Trophoblast cell (in vitro differentiated cells and primary cell): Measurements from ENCODE around the gene LRP3.

Source experiments
- DNase-seq, 2 donors: peaks; one replicate each; pipeline ENCODE4 v3.0.0-alpha.2; 2016
- H2AFZ ChIP-seq: 2 replicates; pipeline ENCODE4 v1.6.1; 2013; ENCODE audit warnings: low read length, moderate library complexity, mild to moderate bottlenecking; ENCODE audit not compliant: insufficient read depth, poor library complexity
- H2AK5ac ChIP-seq: 2 replicates; pipeline ENCODE4 v1.6.1; 2013; ENCODE audit warnings: mild to moderate bottlenecking, low read length
- H2BK120ac ChIP-seq: 2 replicates; pipeline ENCODE4 v1.6.1; 2013; ENCODE audit warnings: low read length, mild to moderate bottlenecking, moderate library complexity; ENCODE audit not compliant: insufficient read depth, poor library complexity
- H2BK12ac ChIP-seq: 2 replicates; pipeline ENCODE4 v1.6.1; 2013; ENCODE audit warnings: mild to moderate bottlenecking, low read length, moderate library complexity
- H2BK5ac ChIP-seq: 2 replicates; pipeline ENCODE4 v1.6.1; 2013; ENCODE audit warnings: low read length, low read depth, moderate library complexity, mild to moderate bottlenecking; ENCODE audit not compliant: poor library complexity
- H3K14ac ChIP-seq: 2 replicates; pipeline ENCODE4 v1.6.1; 2013; ENCODE audit warnings: mild to moderate bottlenecking, low read length
- H3K18ac ChIP-seq: 2 replicates; pipeline ENCODE4 v1.6.1; 2013; ENCODE audit warnings: mild to moderate bottlenecking, low read length
- H3K23ac ChIP-seq: 2 replicates; pipeline ENCODE4 v1.6.1; 2013; ENCODE audit warnings: low read length
- H3K27ac ChIP-seq: 2 replicates; pipeline ENCODE4 v1.5.1; 2013; ENCODE audit warnings: low read depth, mild to moderate bottlenecking, inconsistent platforms, low read length, moderate library complexity
- H3K27me3 ChIP-seq: 2 replicates; pipeline ENCODE4 v1.6.1; 2013; ENCODE audit warnings: inconsistent platforms, mild to moderate bottlenecking, low read length, moderate library complexity; ENCODE audit not compliant: insufficient read depth
- H3K36me3 ChIP-seq, 2 experiments: 1 replicate in 1 of 2; 2 replicates in 1 of 2; pipeline ENCODE4 v1.6.1; 2013; ENCODE audit warnings: low read length in 2 of 2, mild to moderate bottlenecking in 2 of 2, moderate library complexity in 1 of 2; ENCODE audit not compliant: insufficient read depth in 2 of 2, control insufficient read depth in 1 of 2
- H3K4ac ChIP-seq: 2 replicates; pipeline ENCODE4 v1.6.1; 2013; ENCODE audit warnings: low read depth, mild to moderate bottlenecking, low read length, moderate library complexity
- H3K4me1 ChIP-seq, 2 experiments: 1 replicate in 1 of 2; 2 replicates in 1 of 2; pipeline ENCODE4 v1.6.1; 2013; ENCODE audit warnings: low read length in 2 of 2, mild to moderate bottlenecking in 2 of 2, moderate library complexity in 1 of 2; ENCODE audit not compliant: insufficient read depth in 2 of 2, control insufficient read depth in 1 of 2
- H3K4me2 ChIP-seq: 2 replicates; pipeline ENCODE4 v1.6.1; 2013; ENCODE audit warnings: inconsistent platforms, mild to moderate bottlenecking, low read length, moderate library complexity
- H3K4me3 ChIP-seq: 2 replicates; pipeline ENCODE4 v1.5.1; 2013; ENCODE audit warnings: mild to moderate bottlenecking, low read depth, low read length, inconsistent platforms
- H3K79me1 ChIP-seq: one replicate; pipeline ENCODE4 v1.6.1; 2013; ENCODE audit warnings: low read length
- H3K79me2 ChIP-seq: 2 replicates; pipeline ENCODE4 v1.6.1; 2013; ENCODE audit warnings: low read length, mild to moderate bottlenecking; ENCODE audit not compliant: control insufficient read depth, insufficient read depth, poor library complexity
- H3K9ac ChIP-seq: 2 replicates; pipeline ENCODE4 v1.6.1; 2013; ENCODE audit warnings: mild to moderate bottlenecking, low read length
- H3K9me3 ChIP-seq: 2 replicates; pipeline ENCODE4 v1.6.1; 2013; ENCODE audit warnings: low read depth, mild to moderate bottlenecking, control low read depth, inconsistent platforms, low read length; ENCODE audit not compliant: insufficient read depth
- H4K12ac ChIP-seq: 2 replicates; pipeline ENCODE4 v1.6.1; 2013; ENCODE audit warnings: low read depth, mild to moderate bottlenecking, low read length, moderate library complexity
- H4K8ac ChIP-seq: 2 replicates; pipeline ENCODE4 v1.6.1; 2013; ENCODE audit warnings: low read depth, mild to moderate bottlenecking, low read length, moderate library complexity
- H4K91ac ChIP-seq: one replicate; pipeline ENCODE4 v1.6.1; 2013; ENCODE audit warnings: low read depth, mild to moderate bottlenecking, low read length, moderate library complexity
- WGBS: extraction: QIAGEN DNeasy Blood & Tissue Kit; methylation state at CpG from one replicate; pipeline ENCODE4 v1.1.7; 2013; ENCODE audit warnings: missing lambda C conversion rate; ENCODE audit not compliant: insufficient read length, insufficient coverage; ENCODE audit errors: extremely low coverage; 5-methylcytosine and 5-hydroxymethylcytosine counted together

Gene LRP3

DNA sequence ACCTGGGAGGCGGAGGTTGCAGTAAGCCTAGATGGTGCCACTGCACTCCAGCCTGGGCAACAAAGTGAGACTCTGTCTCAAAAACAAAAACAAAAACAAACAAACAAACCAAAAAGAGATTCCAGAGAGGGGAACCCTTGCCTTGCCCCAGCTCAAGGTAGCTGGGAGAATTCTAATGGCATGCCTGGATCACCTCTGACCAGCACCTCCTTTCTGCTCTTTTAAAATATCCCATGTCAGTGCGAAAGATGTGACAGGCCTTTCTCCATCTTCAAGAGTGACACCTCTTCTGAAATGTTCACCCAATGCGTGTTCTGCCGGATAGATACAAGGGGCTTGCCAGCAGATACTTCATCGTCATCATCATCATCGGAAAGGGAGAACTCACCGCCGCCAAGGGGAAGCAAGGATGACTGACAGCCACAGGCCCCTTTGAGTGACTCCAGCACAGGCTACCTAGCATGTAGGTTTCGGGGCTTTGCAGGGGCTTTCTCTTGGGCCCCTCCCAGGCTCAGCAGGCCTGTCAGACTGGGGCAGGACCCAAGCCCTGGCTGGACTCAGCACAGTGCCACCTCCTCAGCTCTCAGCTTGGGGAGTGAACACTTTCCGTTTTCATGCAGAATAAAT, 18.9 kb upstream of the LRP3 start:
- no peak overlapping the region for H3K23ac ChIP-seq
- no peak overlapping the region for H2BK12ac ChIP-seq
- no peak overlapping the region for H3K4ac ChIP-seq
- peak overlapping the region; percentile 28 for H4K8ac ChIP-seq
- H4K12ac ChIP-seq = no peak overlapping the region
- peaks cover 5% of the 10 kb centered on the region for H3K79me1 ChIP-seq
- H3K4me3 ChIP-seq = no peak overlapping the region
- no peaks in the 10 kb centered on the region for H3K27me3 ChIP-seq
- H3K9ac ChIP-seq = no peak overlapping the region
- H4K91ac ChIP-seq = no peak overlapping the region
- H3K14ac ChIP-seq = no peak overlapping the region
- no peak overlapping the region for H2AFZ ChIP-seq
- H3K4me2 ChIP-seq = no peak overlapping the region
- no peak overlapping the region for H3K18ac ChIP-seq
- no peak overlapping the region for H3K27ac ChIP-seq
- H3K36me3 ChIP-seq = no peaks in the 10 kb centered on the region
- no peaks in the 10 kb centered on the region for H3K9me3 ChIP-seq
- no peak overlapping the region for H2BK120ac ChIP-seq
- H2AK5ac ChIP-seq = no peak overlapping the region
- WGBS = no CpG with 5 or more reads among the region's 10 CpGs
- H3K4me1 ChIP-seq = peaks cover 8 to 10% of the 10 kb centered on the region in 2 experiments
- H2BK5ac ChIP-seq = no peak overlapping the region
- DNase-seq = no peak
- H3K79me2 ChIP-seq = peaks cover 4% of the 10 kb centered on the region

DNA sequence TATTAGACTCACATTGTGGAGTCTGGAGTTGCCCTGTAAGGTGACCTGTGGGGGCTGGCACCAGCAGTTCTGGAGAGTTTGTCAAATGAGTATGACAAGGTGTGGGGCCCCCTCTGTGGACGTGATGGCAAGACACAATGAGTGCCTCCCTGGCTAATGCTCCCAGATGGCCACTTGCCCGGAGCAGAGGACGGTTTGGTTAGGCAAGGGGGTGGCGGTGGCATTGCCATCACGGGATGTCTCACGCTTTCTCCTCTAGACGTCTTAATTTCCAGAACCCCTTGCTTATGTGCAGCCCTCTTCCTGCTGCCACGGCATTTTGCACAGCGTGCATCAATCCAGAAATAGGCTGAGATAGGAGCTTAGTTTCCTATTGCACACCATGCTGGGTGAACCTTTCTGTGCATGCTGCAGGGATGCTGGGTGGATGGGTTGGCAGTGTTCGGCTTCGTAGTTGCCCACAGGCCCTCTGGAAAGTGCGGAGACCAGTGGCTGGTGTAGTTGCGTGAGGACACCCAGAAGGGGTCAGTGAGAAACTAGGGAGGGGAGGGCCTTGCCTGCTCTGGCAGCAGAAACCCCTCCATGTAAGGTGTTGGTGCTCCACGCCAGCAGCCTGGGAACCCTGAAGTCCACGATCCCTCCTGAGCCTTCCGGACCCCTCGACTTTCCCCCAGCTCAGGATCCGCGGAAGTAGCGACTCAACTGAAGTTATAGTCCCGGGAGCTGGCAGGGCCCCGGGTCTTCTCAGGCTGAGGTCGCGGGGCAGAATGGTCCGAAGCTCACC, 18.1 kb upstream of the LRP3 start:
- Histone ChIP-seq H3K27me3 (no peaks in the 10 kb centered on the region), H3K14ac (peak overlapping the region; percentile 87), H2AK5ac (no peak overlapping the region), H3K18ac (peak overlapping the region; percentile 81), H3K9ac (peak overlapping the region; percentile 90), H4K91ac (peak overlapping the region; percentile 89), H4K12ac (peak overlapping the region; percentile 90), H3K79me2 (peaks cover 4% of the 10 kb centered on the region), H3K4ac (peak overlapping the region; percentile 44), H3K9me3 (no peaks in the 10 kb centered on the region), H3K23ac (no peak overlapping the region), H3K4me1 (peaks cover 8 to 10% of the 10 kb centered on the region in 2 experiments), H3K4me3 (peak overlapping the region; percentile 82), H3K27ac (peak overlapping the region; percentile 78), H3K36me3 (no peaks in the 10 kb centered on the region), H2BK5ac (peak overlapping the region; percentile 80), H4K8ac (peak overlapping the region; percentile 96), H2AFZ (peak overlapping the region; percentile 92), H3K4me2 (peak overlapping the region; percentile 72), H3K79me1 (peaks cover 5% of the 10 kb centered on the region), H2BK120ac (peak overlapping the region; percentile 62), H2BK12ac (no peak overlapping the region)
- WGBS = no CpG with 5 or more reads among the region's 25 CpGs
- peak; percentile 16 to 47 for DNase-seq

DNA sequence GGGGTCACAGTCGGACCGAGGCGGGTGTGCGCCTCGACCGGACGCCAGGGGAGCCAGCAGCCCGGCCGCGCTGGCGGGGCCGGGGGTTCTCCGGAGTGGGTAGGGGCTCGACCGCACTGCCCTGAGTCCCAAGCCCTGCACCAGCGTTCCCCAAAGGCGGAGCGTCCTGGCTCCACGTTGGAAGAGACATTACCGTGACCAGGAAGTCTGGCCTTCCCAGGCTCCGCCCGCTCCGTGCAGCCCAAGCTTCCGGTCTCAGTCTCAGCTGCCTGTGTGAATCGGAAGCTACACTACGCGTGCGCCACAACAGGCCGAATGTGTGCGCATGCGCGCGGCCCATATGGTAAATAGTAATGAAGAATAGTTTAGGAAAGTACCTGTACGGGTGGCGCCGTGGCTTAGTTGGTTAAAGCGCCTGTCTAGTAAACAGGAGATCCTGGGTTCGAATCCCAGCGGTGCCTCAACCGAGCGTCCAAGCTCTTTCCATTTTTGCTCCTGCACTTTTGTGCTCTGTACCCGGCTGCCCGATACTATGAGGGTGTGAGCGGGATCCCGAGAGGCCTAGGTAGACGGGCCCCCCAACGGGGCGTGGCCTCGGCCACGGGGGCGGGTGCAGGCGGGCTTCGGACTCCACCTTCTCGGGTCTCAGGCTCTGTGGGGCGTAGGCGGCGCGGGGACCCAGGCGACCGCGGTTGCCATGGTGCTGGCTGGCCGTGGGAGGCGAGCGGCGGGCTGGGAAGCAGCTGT, 17.3 kb upstream of the LRP3 start:
- H3K14ac ChIP-seq = peak overlapping the region; percentile 87
- H3K27ac ChIP-seq = peak overlapping the region; percentile 78
- peak overlapping the region; percentile 80 for H2BK5ac ChIP-seq
- H3K27me3 ChIP-seq = no peaks in the 10 kb centered on the region
- peak; percentile 99 for DNase-seq
- H3K18ac ChIP-seq = peak overlapping the region; percentile 81
- H3K79me1 ChIP-seq = peaks cover 5% of the 10 kb centered on the region
- H3K9me3 ChIP-seq = no peaks in the 10 kb centered on the region
- H3K36me3 ChIP-seq = no peaks in the 10 kb centered on the region
- H2AK5ac ChIP-seq = no peak overlapping the region
- H2BK12ac ChIP-seq = no peak overlapping the region
- peak overlapping the region; percentile 62 for H2BK120ac ChIP-seq
- H2AFZ ChIP-seq = peak overlapping the region; percentile 92
- H3K9ac ChIP-seq = peak overlapping the region; percentile 90
- no CpG with 5 or more reads among the region's 65 CpGs for WGBS
- H3K79me2 ChIP-seq = peaks cover 4% of the 10 kb centered on the region
- peaks cover 8 to 10% of the 10 kb centered on the region in 2 experiments for H3K4me1 ChIP-seq
- peak overlapping the region; percentile 74 for H3K4me2 ChIP-seq
- peak overlapping the region; percentile 82 for H3K4me3 ChIP-seq
- peak overlapping the region; percentile 90 for H4K12ac ChIP-seq
- peak overlapping the region; percentile 96 for H4K8ac ChIP-seq
- H3K4ac ChIP-seq = peak overlapping the region; percentile 44
- H4K91ac ChIP-seq = peak overlapping the region; percentile 89
- no peak overlapping the region for H3K23ac ChIP-seq

DNA sequence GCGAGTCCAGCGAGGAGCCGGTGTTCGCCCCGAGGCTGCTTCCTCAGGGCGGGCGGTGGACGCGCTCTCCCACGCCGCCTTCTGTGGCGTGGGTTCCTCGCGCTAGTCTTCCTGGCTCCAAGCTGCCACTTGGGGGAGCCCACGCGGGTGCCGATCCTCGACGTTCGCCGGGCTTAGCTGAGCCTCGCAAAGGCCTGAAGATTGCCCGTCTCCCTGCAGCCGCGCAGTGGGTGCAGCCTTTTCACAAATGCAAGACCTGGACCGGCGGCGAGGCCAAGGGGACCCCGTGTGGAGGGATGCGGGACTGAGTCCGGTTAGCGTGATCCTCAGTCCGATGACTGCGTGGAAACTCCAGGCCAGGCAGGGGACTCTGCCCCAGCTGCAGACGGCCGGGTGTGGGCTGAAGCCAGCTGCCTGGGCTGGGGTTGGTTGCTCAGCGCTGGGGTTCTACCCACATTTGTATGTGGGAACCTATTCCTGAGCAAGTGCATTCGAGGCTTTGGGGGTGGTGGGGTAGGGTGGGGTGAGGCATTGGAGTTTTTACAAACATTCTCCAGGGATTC, 16.6 kb upstream of the LRP3 start:
- Histone ChIP-seq H3K14ac (no peak overlapping the region), H3K4me3 (peak overlapping the region; percentile 66), H4K8ac (no peak overlapping the region), H4K12ac (no peak overlapping the region), H3K23ac (no peak overlapping the region), H2AFZ (peak overlapping the region; percentile 28), H3K79me1 (peaks cover 5% of the 10 kb centered on the region), H3K9ac (peak overlapping the region; percentile 2), H3K27ac (no peak overlapping the region), H3K4ac (no peak overlapping the region), H3K4me2 (peak overlapping the region; percentile 74), H2BK5ac (no peak overlapping the region), H3K4me1 (peaks cover 8 to 10% of the 10 kb centered on the region in 2 experiments), H3K9me3 (no peaks in the 10 kb centered on the region), H4K91ac (no peak overlapping the region), H3K79me2 (peaks cover 4% of the 10 kb centered on the region), H2AK5ac (no peak overlapping the region), H2BK12ac (no peak overlapping the region), H3K36me3 (no peaks in the 10 kb centered on the region), H3K18ac (peak overlapping the region; percentile 11), H2BK120ac (no peak overlapping the region), H3K27me3 (no peaks in the 10 kb centered on the region)
- DNase-seq = peak; percentile 76 to 77
- WGBS = no CpG with 5 or more reads among the region's 38 CpGs
